ENCODE data around the gene EMD.
A peak's percentile ranks its signal among the peaks of the same experiment; 100 is the strongest.

EMD gene

DNA sequence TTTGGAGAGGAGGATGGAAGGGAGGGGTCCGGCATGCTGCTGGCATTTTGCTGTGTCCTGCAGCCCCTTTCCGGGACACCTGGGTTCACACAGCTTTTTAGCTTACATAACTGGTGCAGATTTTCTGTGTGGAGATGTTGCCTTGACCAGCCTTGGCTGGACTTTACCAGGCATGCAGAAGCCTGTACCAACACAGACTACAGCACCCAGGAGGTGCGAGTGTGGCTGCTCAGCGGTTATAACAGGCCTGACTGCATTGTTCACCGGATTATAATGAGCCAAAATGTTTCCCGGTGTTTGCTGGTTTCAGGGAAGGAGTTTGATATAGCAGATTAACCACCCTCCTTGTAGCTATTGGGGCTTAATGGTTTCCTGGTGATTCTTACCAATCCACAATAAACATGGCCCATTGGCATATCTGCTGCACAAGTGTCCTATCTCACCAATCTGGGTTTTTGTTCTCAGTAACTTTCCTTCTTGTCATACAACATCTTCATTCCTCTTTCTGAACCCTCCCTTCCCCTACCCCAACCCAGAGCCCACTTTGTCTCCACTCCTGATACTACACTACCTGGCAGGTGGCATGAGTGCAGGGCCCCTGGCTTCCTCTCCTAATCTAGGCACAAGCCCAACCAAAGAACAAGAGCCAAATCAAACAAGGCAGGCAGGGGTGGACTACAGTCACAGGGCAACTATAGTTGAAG lies 23.0 kb downstream of the EMD start:
- Histone ChIP-seq H3K4me1 (ENCODE audit: insufficient read depth, low read length) (no peaks in the 10 kb centered on the region; the same call in 1 of the 2 replicates), H3K9me3 (ENCODE audit: control insufficient read depth, insufficient read depth, low read length) (no peaks in the 10 kb centered on the region), H3K9ac (ENCODE audit: low read depth, low read length) (no peak overlapping the region), H3K36me3 (ENCODE audit: insufficient read depth, low read length) (peaks cover 13% of the 10 kb centered on the region; the same call in 1 of the 2 replicates)

DNA sequence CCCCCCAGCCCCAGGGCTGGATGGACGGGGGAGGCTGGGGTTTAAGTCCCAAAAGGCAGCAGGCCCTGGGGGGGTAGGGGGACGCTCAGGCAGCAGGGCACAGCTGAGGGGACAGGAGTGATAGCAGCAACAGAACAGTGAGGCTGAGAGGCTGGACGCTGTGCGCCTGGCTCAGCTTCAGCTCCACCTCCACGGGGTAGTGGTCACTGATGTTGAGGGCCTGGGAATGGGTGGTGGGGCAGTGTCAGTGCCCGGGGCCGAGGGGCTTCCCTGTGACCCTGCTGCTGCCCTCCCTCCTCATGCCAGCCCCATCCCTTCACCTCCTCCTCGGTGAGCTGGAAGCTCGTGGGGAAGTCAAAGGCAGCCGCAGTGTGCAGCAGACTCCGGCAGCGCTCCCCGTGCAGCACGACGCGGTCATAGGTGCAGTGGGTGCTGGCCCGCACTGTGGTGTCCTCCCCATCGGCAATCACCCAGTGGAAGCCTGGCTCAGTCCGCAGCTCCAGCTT lies 23.6 kb downstream of the EMD start:
- H3K36me3 ChIP-seq (ENCODE audit: insufficient read depth, low read length), result peaks cover 13% of the 10 kb centered on the region; the same call in 1 of the 2 replicates
- no peak overlapping the region for H3K9ac ChIP-seq (ENCODE audit: low read depth, low read length)
- no peaks in the 10 kb centered on the region for H3K9me3 ChIP-seq (ENCODE audit: control insufficient read depth, insufficient read depth, low read length)
- H3K4me1 ChIP-seq (ENCODE audit: insufficient read depth, low read length), result no peaks in the 10 kb centered on the region; the same call in 1 of the 2 replicates

DNA sequence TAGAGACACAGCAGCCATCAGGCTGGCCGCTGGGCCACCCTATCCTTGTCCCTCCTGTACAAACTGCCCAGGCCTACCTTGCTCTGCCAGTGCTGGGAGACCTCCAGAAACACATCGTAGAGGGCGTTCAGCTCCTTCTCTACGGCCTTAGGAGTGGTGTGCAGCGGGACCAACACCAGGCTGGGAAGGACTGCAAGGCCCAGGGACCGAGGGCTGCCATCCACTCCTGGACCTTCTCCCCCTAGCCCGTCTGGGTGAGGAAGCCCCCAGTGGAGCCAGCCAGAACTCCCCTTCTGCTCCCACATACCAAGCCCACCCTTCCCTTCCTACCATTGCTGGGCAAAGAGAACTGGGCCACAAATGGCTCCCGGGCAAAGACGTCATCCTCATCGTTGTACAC lies 24.1 kb downstream of the EMD start:
- H3K9ac ChIP-seq (ENCODE audit: low read depth, low read length), result no peak overlapping the region
- H3K36me3 ChIP-seq (ENCODE audit: insufficient read depth, low read length), result peaks cover 13% of the 10 kb centered on the region; the same call in 1 of the 2 replicates
- no peaks in the 10 kb centered on the region; the same call in 1 of the 2 replicates for H3K4me1 ChIP-seq (ENCODE audit: insufficient read depth, low read length)
- H3K9me3 ChIP-seq (ENCODE audit: control insufficient read depth, insufficient read depth, low read length), result no peaks in the 10 kb centered on the region

DNA sequence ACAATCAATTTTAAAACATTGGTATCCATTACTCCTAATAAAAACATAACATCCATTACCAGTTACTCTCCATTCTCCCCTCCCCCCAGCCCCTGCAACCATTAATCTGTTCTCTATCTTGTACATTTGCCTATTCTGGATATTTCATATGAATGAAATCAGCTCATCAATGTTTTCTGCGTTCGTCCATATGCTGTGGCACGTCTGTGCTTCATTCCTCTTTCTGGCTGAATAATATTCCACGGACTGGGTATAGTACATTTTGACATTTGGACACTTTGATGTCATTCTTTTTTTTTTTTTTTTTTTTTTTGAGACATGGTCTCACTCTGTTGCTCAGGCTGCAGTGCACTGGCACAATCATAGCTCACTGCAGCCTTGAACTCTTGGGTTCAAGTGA lies 24.8 kb downstream of the EMD start:
- no peaks in the 10 kb centered on the region for H3K9me3 ChIP-seq (ENCODE audit: control insufficient read depth, insufficient read depth, low read length)
- no peak overlapping the region for H3K9ac ChIP-seq (ENCODE audit: low read depth, low read length)
- H3K4me1 ChIP-seq (ENCODE audit: insufficient read depth, low read length), result no peaks in the 10 kb centered on the region; the same call in 1 of the 2 replicates
- peaks cover 13% of the 10 kb centered on the region; the same call in 1 of the 2 replicates for H3K36me3 ChIP-seq (ENCODE audit: insufficient read depth, low read length)

DNA sequence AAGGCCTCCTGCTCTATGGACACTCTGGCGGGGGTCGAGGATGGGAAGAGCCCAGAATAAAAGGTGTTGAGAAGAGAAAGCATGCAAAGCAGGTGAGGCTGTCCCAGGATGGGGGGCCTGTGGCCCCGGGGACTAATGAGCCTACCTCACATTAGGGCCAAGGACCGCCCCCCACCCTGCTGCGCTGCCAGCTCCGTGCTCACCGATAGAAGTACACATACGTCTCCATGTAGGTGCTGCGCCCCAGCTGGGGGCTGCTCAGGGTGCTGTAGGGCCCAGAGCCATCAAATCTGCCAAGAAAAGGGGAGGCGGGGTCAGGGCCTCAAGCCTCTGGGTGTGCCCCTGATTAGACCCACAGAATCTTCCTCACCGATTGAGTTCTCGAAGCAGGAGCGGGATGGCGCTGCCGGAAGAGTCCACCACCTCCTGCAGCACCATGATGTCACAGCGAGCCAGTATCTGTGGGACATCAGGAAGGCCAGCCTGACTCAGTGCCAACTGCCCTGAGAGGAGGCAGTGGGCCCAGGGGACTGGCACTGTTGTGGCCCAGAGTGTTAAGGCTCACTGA lies 25.6 kb downstream of the EMD start:
- no peaks in the 10 kb centered on the region; the same call in 1 of the 2 replicates for H3K4me1 ChIP-seq (ENCODE audit: insufficient read depth, low read length)
- no peak overlapping the region for H3K9ac ChIP-seq (ENCODE audit: low read depth, low read length)
- no peaks in the 10 kb centered on the region for H3K9me3 ChIP-seq (ENCODE audit: control insufficient read depth, insufficient read depth, low read length)
- 0 out of 2 replicates have a peak, but pooled peaks cover 4% of the 10 kb centered on the region for H3K36me3 ChIP-seq (ENCODE audit: insufficient read depth, low read length)

DNA sequence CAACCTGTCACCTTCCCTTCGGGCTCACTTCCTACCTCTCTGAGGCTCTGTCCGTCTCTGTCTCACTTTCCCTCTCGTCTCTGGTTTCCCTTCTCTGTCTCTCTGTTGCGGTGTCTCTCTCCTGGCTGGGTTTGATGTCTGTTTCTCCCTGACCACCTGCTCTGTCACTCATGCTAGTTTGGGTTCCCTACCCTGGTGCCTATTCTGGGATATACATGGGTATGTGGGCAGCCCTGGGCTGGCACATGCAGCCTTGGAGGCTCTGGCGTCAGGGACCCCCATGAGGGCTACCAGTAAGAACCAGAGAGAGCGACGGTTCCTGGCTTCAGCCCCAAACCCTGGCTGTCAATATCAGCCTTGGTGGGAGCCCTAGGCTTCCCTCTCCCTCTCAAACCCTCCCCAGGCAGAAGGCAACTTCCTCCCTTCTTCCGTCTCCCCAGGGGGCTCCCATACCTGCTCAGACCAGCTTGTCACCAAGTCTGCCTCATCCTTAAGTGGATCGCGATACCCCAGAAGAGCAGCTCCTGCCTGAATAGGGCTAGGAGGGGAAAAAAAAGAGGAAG lies 29.6 kb downstream of the EMD start:
- Histone ChIP-seq H3K4me1 (ENCODE audit: insufficient read depth, low read length) (no peaks in the 10 kb centered on the region; the same call in 1 of the 2 replicates), H3K9ac (ENCODE audit: low read depth, low read length) (peak overlapping the region; percentile 64), H3K9me3 (ENCODE audit: control insufficient read depth, insufficient read depth, low read length) (no peaks in the 10 kb centered on the region), H3K36me3 (ENCODE audit: insufficient read depth, low read length) (no peaks in the 10 kb centered on the region)

DNA sequence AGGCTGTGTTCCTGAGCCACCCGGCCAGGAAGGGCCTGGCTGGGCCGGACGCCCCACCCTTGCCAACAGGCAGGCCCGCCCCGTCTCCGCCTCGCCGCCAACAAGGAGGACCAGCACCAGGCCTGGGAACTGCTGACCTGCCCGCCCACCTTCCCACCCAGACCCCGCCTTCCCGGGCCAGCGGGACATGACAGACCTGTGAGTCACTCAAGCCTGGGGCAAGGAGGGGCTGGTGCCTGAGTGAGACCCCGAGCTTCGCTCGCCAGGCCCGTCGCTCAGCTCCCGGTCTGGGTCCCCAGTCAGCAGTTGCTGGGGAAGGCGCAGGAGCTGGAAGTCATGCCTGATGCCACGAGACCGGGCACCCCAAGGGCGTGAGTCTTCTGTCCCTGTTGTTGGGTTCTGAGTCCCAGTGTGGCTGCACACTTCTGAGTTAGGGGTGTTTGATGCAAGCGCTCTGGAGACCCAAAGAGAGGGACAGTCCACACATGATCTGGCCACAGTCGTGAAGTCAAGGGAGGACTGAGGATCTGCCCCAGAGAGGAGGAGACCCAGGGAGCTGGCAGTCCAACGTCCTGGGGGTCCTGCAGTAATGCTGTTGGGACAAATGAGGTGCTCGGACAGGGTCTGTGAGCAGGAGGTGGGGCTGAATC lies 30.3 kb downstream of the EMD start, which contains the start of gene DNASE1L1:
Gene DNASE1L1 (minus strand): TSS at position 33 of the 650 bp plus-strand sequence. CDS start 3,686 bp downstream, outside the sequence.
- H3K9me3 ChIP-seq (ENCODE audit: control insufficient read depth, insufficient read depth, low read length), result no peaks in the 10 kb centered on the region
- H3K4me1 ChIP-seq (ENCODE audit: insufficient read depth, low read length), result no peaks in the 10 kb centered on the region; the same call in 1 of the 2 replicates
- H3K36me3 ChIP-seq (ENCODE audit: insufficient read depth, low read length), result no peaks in the 10 kb centered on the region
- peak within 1 kb of the TSS; percentile 64 for H3K9ac ChIP-seq (ENCODE audit: low read depth, low read length)

DNA sequence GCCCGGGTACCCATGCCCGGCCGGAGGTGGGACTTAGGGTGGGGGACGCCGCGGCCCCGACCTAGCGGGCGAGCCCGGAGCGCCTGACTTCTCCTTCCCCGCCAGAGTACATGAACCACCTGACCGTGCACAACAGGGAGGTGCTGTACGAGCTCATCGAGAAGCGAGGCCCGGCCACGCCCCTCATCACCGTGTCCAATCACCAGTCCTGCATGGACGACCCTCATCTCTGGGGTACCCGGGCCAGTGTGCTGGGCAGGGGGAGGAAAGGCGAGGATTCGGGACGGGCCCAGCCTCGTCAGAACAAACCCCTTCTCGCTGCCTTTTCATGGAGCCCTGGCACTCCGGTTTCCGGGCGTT lies 32.9 kb downstream of the EMD start:
- peak overlapping the region; percentile 66 for H3K9ac ChIP-seq (ENCODE audit: low read depth, low read length)
- H3K36me3 ChIP-seq (ENCODE audit: insufficient read depth, low read length), result no peaks in the 10 kb centered on the region
- no peaks in the 10 kb centered on the region; the same call in 1 of the 2 replicates for H3K4me1 ChIP-seq (ENCODE audit: insufficient read depth, low read length)
- H3K9me3 ChIP-seq (ENCODE audit: control insufficient read depth, insufficient read depth, low read length), result no peaks in the 10 kb centered on the region

DNA sequence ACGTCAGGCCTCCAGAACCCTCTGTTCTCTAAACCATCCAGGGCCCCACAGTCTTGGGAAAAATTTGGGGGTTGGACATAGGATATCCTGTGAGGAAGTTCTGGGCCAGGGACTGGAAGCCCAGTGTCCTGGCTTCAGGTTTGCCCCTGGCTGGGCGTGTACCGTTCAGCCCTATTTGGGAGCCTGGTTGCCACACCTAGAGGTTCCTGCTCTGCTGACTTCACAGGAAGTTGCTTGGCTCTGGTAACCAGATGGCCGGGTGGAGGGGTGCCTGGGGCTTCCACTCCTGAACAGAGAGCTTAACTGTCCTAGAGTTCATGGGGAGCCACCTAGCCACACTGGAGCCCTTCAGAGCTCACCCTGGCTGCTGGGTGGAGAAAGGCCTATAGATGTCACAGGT lies 33.4 kb downstream of the EMD start:
- Histone ChIP-seq H3K9ac (ENCODE audit: low read depth, low read length) (peak overlapping the region; percentile 66), H3K36me3 (ENCODE audit: insufficient read depth, low read length) (no peaks in the 10 kb centered on the region), H3K4me1 (ENCODE audit: insufficient read depth, low read length) (no peaks in the 10 kb centered on the region; the same call in 1 of the 2 replicates), H3K9me3 (ENCODE audit: control insufficient read depth, insufficient read depth, low read length) (no peaks in the 10 kb centered on the region)

DNA sequence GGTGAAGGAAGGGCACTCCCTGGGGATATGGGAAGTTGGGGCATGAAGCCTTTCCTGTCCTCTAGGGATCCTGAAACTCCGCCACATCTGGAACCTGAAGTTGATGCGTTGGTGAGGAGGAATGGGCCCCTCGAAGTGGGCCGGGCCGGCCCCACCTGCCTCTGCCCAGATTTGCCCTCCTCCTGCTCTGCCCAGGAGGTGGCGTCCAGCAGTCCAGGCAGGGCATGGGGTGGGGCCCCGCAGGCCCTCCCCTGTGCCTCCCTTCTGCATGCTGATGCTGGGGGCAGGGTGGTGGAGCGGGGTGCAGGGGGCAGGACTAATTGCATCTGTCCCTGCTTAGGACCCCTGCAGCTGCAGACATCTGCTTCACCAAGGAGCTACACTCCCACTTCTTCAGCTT lies 34.0 kb downstream of the EMD start:
- Histone ChIP-seq H3K4me1 (ENCODE audit: insufficient read depth, low read length) (no peaks in the 10 kb centered on the region; the same call in 1 of the 2 replicates), H3K36me3 (ENCODE audit: insufficient read depth, low read length) (no peaks in the 10 kb centered on the region), H3K9me3 (ENCODE audit: control insufficient read depth, insufficient read depth, low read length) (no peaks in the 10 kb centered on the region), H3K9ac (ENCODE audit: low read depth, low read length) (no peak overlapping the region)

DNA sequence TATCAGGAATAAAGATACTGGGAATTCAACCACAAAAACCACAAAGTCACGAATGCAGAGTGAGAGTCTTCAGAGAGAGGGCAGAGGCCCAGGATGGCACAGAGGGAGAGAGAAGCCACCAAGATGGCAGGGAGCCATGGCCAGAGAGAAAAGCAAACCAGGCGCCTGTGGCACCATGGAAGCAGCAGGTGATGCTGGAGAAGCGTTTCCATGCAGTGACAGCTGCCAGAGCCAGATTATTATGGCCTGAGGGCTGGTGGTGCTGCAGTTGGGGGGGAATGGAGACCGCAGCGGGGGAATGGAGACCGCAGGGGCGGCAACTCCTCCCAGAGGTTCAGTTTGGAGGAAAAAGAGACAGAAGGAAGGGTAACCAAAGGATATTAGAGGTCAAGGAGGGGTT lies 38.1 kb downstream of the EMD start:
- H3K9ac ChIP-seq (ENCODE audit: low read depth, low read length), result no peak overlapping the region
- H3K36me3 ChIP-seq (ENCODE audit: insufficient read depth, low read length), result no peaks in the 10 kb centered on the region
- no peaks in the 10 kb centered on the region for H3K9me3 ChIP-seq (ENCODE audit: control insufficient read depth, insufficient read depth, low read length)

DNA sequence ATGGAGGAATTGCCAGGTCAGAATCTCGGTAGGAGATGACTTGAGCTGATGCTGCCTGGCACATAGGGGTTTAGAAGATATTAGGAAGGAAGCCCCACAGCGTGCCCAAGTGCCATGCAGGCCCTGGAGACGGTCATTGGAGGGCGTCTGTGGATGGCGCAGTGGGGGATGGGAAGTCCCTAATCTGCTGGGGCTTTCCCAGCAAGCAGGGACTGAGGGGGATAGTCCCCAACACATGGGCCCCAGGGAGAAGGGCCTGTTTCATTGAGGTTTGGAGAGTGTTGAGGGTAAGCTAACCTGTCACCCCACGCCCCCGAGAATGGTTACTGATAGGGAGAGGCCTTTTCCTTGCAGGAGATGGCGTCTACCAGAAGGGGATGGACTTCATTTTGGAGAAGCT lies 40.1 kb downstream of the EMD start:
- Histone ChIP-seq H3K9ac (ENCODE audit: low read depth, low read length) (no peak overlapping the region), H3K36me3 (ENCODE audit: insufficient read depth, low read length) (no peaks in the 10 kb centered on the region), H3K9me3 (ENCODE audit: control insufficient read depth, insufficient read depth, low read length) (no peaks in the 10 kb centered on the region), H3K4me1 (ENCODE audit: insufficient read depth, low read length) (no peaks in the 10 kb centered on the region)

More for the DNA sequence above, 38.1 kb downstream of the EMD start:
- H3K4me1 ChIP-seq (ENCODE audit: insufficient read depth, low read length), result no peaks in the 10 kb centered on the region

DNA sequence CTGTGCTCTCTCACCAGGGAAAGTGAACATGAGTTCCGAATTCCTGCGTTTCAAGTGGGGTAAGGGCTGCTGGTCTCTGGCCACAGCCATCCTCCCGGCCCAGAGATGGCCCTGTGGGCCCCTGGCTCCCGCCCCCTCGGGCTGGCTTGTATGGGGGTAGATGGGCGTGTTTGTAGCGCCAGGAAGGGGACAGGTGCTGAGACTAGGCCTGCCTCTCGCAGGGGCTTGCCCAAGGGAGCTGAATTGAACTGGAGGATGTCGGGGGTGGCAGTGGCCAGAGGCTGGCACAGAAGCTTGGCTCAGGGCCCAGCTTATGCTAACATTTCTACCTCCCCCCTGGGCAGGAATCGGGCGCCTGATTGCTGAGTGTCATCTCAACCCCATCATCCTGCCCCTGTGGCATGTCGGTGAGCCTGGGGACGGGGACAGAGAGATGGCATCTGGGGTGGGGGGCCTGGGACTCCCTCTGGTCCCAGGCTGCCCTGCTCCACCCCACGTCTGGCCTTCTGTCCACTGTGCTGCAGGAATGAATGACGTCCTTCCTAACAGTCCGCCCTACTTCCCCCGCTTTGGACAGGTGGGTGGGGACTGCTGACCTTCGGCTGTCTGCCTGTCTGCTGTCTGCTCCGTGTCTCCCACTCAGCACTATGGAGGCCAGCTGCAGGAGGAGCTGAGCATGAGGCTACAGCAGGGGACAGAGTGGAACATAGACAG lies 40.8 kb downstream of the EMD start:
- no peaks in the 10 kb centered on the region for H3K9me3 ChIP-seq (ENCODE audit: control insufficient read depth, insufficient read depth, low read length)

DNA sequence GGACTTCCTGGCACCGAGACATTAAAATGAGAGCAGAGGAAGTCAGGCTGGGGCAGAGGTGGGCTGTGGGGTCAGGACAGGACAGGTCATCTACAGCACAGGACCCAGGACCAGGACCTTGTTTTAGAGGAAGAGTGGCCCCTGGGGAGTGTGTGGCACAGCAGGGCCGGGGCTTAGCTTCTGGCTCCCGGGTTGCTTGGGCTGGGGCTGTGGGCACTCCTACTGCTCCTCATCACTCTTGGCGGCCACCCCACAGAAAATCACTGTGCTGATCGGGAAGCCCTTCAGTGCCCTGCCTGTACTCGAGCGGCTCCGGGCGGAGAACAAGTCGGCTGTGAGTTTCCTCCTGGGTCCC lies 41.3 kb downstream of the EMD start:
- Histone ChIP-seq H3K36me3 (ENCODE audit: insufficient read depth, low read length) (no peaks in the 10 kb centered on the region), H3K9ac (ENCODE audit: low read depth, low read length) (no peak overlapping the region), H3K9me3 (ENCODE audit: control insufficient read depth, insufficient read depth, low read length) (no peaks in the 10 kb centered on the region), H3K4me1 (ENCODE audit: insufficient read depth, low read length) (no peaks in the 10 kb centered on the region)

More for the DNA sequence above, 40.8 kb downstream of the EMD start:
- Histone ChIP-seq H3K36me3 (ENCODE audit: insufficient read depth, low read length) (no peaks in the 10 kb centered on the region), H3K4me1 (ENCODE audit: insufficient read depth, low read length) (no peaks in the 10 kb centered on the region), H3K9ac (ENCODE audit: low read depth, low read length) (no peak overlapping the region)

All from ES-I3 (cell line).